H1 (cell line): ENCODE data around the gene NAV2. TPM values are rescaled to one million over a fixed set of nuclear protein-coding genes. Genes with fewer than 3 reads are reported as not detected.

Source experiments
- CTCF ChIA-PET: fragments of 300-600 bp; sonication (Branson Sonifier 250); formaldehyde crosslinking; loops from one replicate; lab custom pipeline; 2021; ENCODE audit not compliant: partially characterized antibody; lab: Charles Lee
- POLR2A ChIA-PET: fragments of 300-600 bp; sonication (Branson Sonifier 250); formaldehyde crosslinking; loops from one replicate; lab custom pipeline; 2021; ENCODE audit warnings: inconsistent platforms; ENCODE audit not compliant: partially characterized antibody; lab: Charles Lee
- DNase-seq, 2 experiments: peaks; one replicate each; pipeline versions ENCODE4 v3.0.0 to v3.0.0-alpha.2; 2010 to 2022; ENCODE audit warnings: low spot score in 2 of 2, low read depth in 1 of 2, mixed read lengths in 1 of 2
- FAIRE-seq: peaks from 2 replicates; lab custom pipeline; 2011; peaks lifted over from hg19 to GRCh38; lab: Jason Lieb, UNC
- H2AFZ ChIP-seq: 2 replicates; pipeline ENCODE4 v1.8.1; 2012; ENCODE audit warnings: low read length, inconsistent platforms
- H2AK5ac ChIP-seq: 2 replicates; pipeline ENCODE4 v1.6.1; 2013; ENCODE audit warnings: low read depth, low read length
- H2BK120ac ChIP-seq: replicated peaks from 2 replicates; pipeline ENCODE3; 2013; ENCODE audit warnings: low read depth, low read length, inconsistent platforms
- H2BK12ac ChIP-seq: 2 replicates; pipeline ENCODE4 v1.6.1; 2013; ENCODE audit warnings: low read depth, low read length
- H2BK15ac ChIP-seq: 2 replicates; pipeline ENCODE4 v1.6.1; 2013; ENCODE audit warnings: low read length
- H2BK20ac ChIP-seq: 2 replicates; pipeline ENCODE4 v1.6.1; 2013; ENCODE audit warnings: low read length
- H2BK5ac ChIP-seq: 2 replicates; pipeline ENCODE4 v1.6.1; 2013; ENCODE audit warnings: low read depth, low read length
- H3K14ac ChIP-seq: 2 replicates; pipeline ENCODE4 v1.6.1; 2013; ENCODE audit warnings: inconsistent platforms; ENCODE audit not compliant: insufficient read length
- H3K18ac ChIP-seq: 2 replicates; pipeline ENCODE4 v1.6.1; 2013; ENCODE audit warnings: low read length; ENCODE audit errors: extremely low read depth
- H3K23ac ChIP-seq: 2 replicates; pipeline ENCODE4 v1.6.1; 2013; ENCODE audit warnings: inconsistent platforms; ENCODE audit not compliant: insufficient read length
- H3K23me2 ChIP-seq: 2 replicates; pipeline ENCODE4 v1.6.1; 2013; ENCODE audit warnings: low read depth, low read length
- H3K27ac ChIP-seq: 2 replicates; pipeline ENCODE4 v1.6.1; 2011; ENCODE audit warnings: low read depth, low read length, inconsistent platforms
- H3K27me3 ChIP-seq, 4 experiments: replicated peaks in 1 of 4; 1 replicate in 1 of 4; 2 replicates in 3 of 4; pipeline versions ENCODE4 v1.6.1 to v1.8.1; 2011 to 2013; ENCODE audit warnings: low read length in 3 of 4, mild to moderate bottlenecking in 3 of 4, inconsistent platforms in 2 of 4, mixed read lengths in 2 of 4, moderate library complexity in 1 of 4; ENCODE audit not compliant: control insufficient read depth in 3 of 4, insufficient read depth in 3 of 4; ENCODE audit errors: extremely low read depth in 1 of 4
- H3K36me3 ChIP-seq, 4 experiments: 2 replicates each; pipeline versions ENCODE4 v1.6.1 to v1.8.1; 2011 to 2013; ENCODE audit warnings: mild to moderate bottlenecking in 4 of 4, low read length in 3 of 4, moderate library complexity in 2 of 4, control low read depth in 1 of 4, inconsistent platforms in 1 of 4; ENCODE audit not compliant: insufficient read depth in 4 of 4, control insufficient read depth in 2 of 4
- H3K4ac ChIP-seq: replicated peaks from 2 replicates; pipeline ENCODE3; 2013; ENCODE audit warnings: low read length, low read depth, mixed read lengths, inconsistent platforms; ENCODE audit not compliant: insufficient read length
- H3K4me1 ChIP-seq, 4 experiments: replicated peaks in 1 of 4; 1 replicate in 1 of 4; 2 replicates in 3 of 4; pipeline versions ENCODE4 v1.6.1 to v1.8.1; 2011 to 2013; ENCODE audit warnings: low read length in 3 of 4, inconsistent platforms in 2 of 4, mixed read lengths in 1 of 4; ENCODE audit not compliant: insufficient read depth in 4 of 4, control insufficient read depth in 3 of 4
- H3K4me2 ChIP-seq, 2 experiments: 2 replicates each; pipeline versions ENCODE4 v1.6.1 to v1.8.1; 2011 to 2013; ENCODE audit warnings: low read depth in 2 of 2, low read length in 2 of 2, control low read depth in 1 of 2, inconsistent platforms in 1 of 2, mild to moderate bottlenecking in 1 of 2; ENCODE audit not compliant: insufficient read depth in 1 of 2
- H3K4me3 ChIP-seq, 4 experiments: fragments of 200-600, 300-600 bp in 1 of 4; sonication (generic), shearing (Covaris generic), sonication (Bioruptor Twin) in 1 of 4; 2 replicates each; pipeline versions ENCODE4 v1.5.1 to v1.8.1; 2011 to 2016; ENCODE audit warnings: low read length in 4 of 4, low read depth in 3 of 4, control low read depth in 2 of 4, inconsistent platforms in 2 of 4, mild to moderate bottlenecking in 2 of 4, mixed read lengths in 1 of 4, moderate library complexity in 1 of 4; ENCODE audit not compliant: insufficient read depth in 2 of 4; ENCODE audit errors: extremely low read depth in 1 of 4
- H3K56ac ChIP-seq: replicated peaks from 2 replicates; pipeline ENCODE3; 2013; ENCODE audit warnings: low read depth, mild to moderate bottlenecking, mixed read lengths, low read length, inconsistent platforms; ENCODE audit not compliant: insufficient read length
- H3K79me1 ChIP-seq: 2 replicates; pipeline ENCODE4 v1.6.1; 2013; ENCODE audit warnings: low read depth, low read length, control low read depth
- H3K79me2 ChIP-seq, 2 experiments: 2 replicates each; pipeline versions ENCODE4 v1.6.1 to v1.8.1; 2012 to 2013; ENCODE audit warnings: low read length in 2 of 2, mild to moderate bottlenecking in 2 of 2, inconsistent platforms in 1 of 2; ENCODE audit not compliant: insufficient read depth in 2 of 2, control insufficient read depth in 1 of 2
- H3K9ac ChIP-seq, 4 experiments: replicated peaks in 1 of 4; 1 replicate in 1 of 4; 2 replicates in 3 of 4; pipeline versions ENCODE4 v1.6.1 to v1.8.1; 2011 to 2013; ENCODE audit warnings: low read depth in 3 of 4, low read length in 3 of 4, control low read depth in 2 of 4, mild to moderate bottlenecking in 2 of 4, moderate library complexity in 2 of 4, inconsistent platforms in 1 of 4; ENCODE audit errors: extremely low read depth in 1 of 4
- H3K9me3 ChIP-seq, 2 experiments: 2 replicates each; pipeline versions ENCODE4 v1.6.1 to v1.8.1; 2012 to 2013; ENCODE audit warnings: mild to moderate bottlenecking in 2 of 2, moderate library complexity in 2 of 2, control low read depth in 1 of 2, inconsistent platforms in 1 of 2, low read depth in 1 of 2, low read length in 1 of 2, mixed read lengths in 1 of 2; ENCODE audit not compliant: insufficient read depth in 2 of 2
- H4K20me1 ChIP-seq, 2 experiments: replicated peaks in 1 of 2; 2 replicates each; pipeline versions ENCODE3 to v1.8.1; 2011 to 2013; ENCODE audit warnings: inconsistent platforms in 2 of 2, low read length in 2 of 2, mild to moderate bottlenecking in 1 of 2; ENCODE audit not compliant: insufficient read depth in 2 of 2, control insufficient read depth in 1 of 2
- H4K5ac ChIP-seq: 2 replicates; pipeline ENCODE4 v1.6.1; 2013; ENCODE audit warnings: low read length, low read depth, mixed read lengths, inconsistent platforms; ENCODE audit not compliant: insufficient read length
- H4K8ac ChIP-seq: 2 replicates; pipeline ENCODE4 v1.8.0; 2013; ENCODE audit warnings: mild to moderate bottlenecking, moderate library complexity, low read length, inconsistent platforms; ENCODE audit not compliant: insufficient read depth; ENCODE audit errors: extremely low read depth
- H4K91ac ChIP-seq: replicated peaks from 2 replicates; pipeline ENCODE3; 2013; ENCODE audit warnings: low read length, mixed read lengths, inconsistent platforms; ENCODE audit not compliant: insufficient read length
- ASH2L ChIP-seq: fragments of 200-600, 300-600 bp; sonication (generic); IDR thresholded peaks from one replicate; pipeline ENCODE4 v1.7.1; 2017; ENCODE audit warnings: low read length
- BCL11A ChIP-seq, 2 experiments: IDR thresholded peaks; one replicate each; pipeline ENCODE4 v1.6.1; 2011; ENCODE audit warnings: low read depth in 2 of 2, low read length in 2 of 2, mild to moderate bottlenecking in 2 of 2
- FOSL1 ChIP-seq: IDR thresholded peaks from 2 replicates; pipeline ENCODE4 v1.6.1; 2011; ENCODE audit warnings: mild to moderate bottlenecking, low read depth, low read length, moderate library complexity; ENCODE audit not compliant: insufficient read depth
- HDAC6 ChIP-seq: IDR thresholded peaks from one replicate; pipeline ENCODE4 v1.7.1; 2012; ENCODE audit warnings: low read depth, mild to moderate bottlenecking, inconsistent platforms, low read length, moderate library complexity
- JUN ChIP-seq: IDR thresholded peaks from 2 replicates; pipeline ENCODE4 v1.6.1; 2011; ENCODE audit warnings: low read depth, mild to moderate bottlenecking, improper control_type of control experiment, low read length
- KDM1A ChIP-seq: fragments of 200-600, 300-600 bp; sonication (generic); IDR thresholded peaks from 2 replicates; pipeline ENCODE4 v1.7.1; 2016; ENCODE audit warnings: mild to moderate bottlenecking, low read length, borderline replicate concordance
- POLR2A ChIP-seq, 2 experiments: IDR thresholded peaks; 1 replicate in 1 of 2; 2 replicates in 1 of 2; pipeline ENCODE4 v1.6.1; 2011; ENCODE audit warnings: low read depth in 2 of 2, low read length in 2 of 2, mild to moderate bottlenecking in 2 of 2; ENCODE audit errors: control extremely low read depth in 1 of 2
- RNF2 ChIP-seq: fragments of 200-900, 300-1000 bp; sonication (generic); IDR thresholded peaks from 2 replicates; pipeline ENCODE4 v1.7.1; 2016; ENCODE audit warnings: borderline replicate concordance, low read depth, mild to moderate bottlenecking, antibody characterized with exemption, low read length; ENCODE audit not compliant: poor library complexity, severe bottlenecking; ENCODE audit errors: missing control alignments
- WGBS, 2 experiments: shearing (Covaris generic) in 1 of 2; methylation state at CpG; one replicate each; pipeline versions ENCODE4 v1.1.6 to v1.1.7; 2013 to 2015; ENCODE audit warnings: low lambda C conversion rate in 2 of 2, mixed read lengths in 2 of 2, inconsistent platforms in 1 of 2, low coverage in 1 of 2, missing lambda C conversion rate in 1 of 2; ENCODE audit not compliant: insufficient replicate concordance in 2 of 2, insufficient coverage in 1 of 2, insufficient read length in 1 of 2; ENCODE audit errors: extremely low coverage in 1 of 2, missing lambda C conversion rate in 1 of 2; 5-methylcytosine and 5-hydroxymethylcytosine counted together
- polyA plus RNA-seq, 7 experiments: library from polyadenylated mRNA; depleted of rRNA in 3 of 7; stranded (reverse) in 5 of 7; unstranded in 2 of 7; fragments of >200 nt in 5 of 7; fragments of 200-250 nt in 2 of 7; gene quantifications; 1 replicate in 5 of 7; 2 replicates in 1 of 7; 4 replicates in 1 of 7; pipeline versions ENCODE4 v1.2.1 to v1.2.3, GENCODE V29; 2011 to 2013; ENCODE audit warnings: missing spikeins in 2 of 7, mixed read lengths in 2 of 7
- total RNA-seq: library from RNA; stranded (reverse); fragmentation: NEBNext Ultra II Directional; extraction: Animal tissue kit (Norgen Biotek cat#: 25700); gene quantifications from 2 replicates; pipeline ENCODE4 v1.2.1, GENCODE V29; 2021

Gene NAV2
- total and polyA plus RNA-seq, 2 of the 8 experiments (the other 6 are each of a cell fraction or from before 2014, with no cell fraction given), result 35.6 to 73.6 TPM

DNA sequence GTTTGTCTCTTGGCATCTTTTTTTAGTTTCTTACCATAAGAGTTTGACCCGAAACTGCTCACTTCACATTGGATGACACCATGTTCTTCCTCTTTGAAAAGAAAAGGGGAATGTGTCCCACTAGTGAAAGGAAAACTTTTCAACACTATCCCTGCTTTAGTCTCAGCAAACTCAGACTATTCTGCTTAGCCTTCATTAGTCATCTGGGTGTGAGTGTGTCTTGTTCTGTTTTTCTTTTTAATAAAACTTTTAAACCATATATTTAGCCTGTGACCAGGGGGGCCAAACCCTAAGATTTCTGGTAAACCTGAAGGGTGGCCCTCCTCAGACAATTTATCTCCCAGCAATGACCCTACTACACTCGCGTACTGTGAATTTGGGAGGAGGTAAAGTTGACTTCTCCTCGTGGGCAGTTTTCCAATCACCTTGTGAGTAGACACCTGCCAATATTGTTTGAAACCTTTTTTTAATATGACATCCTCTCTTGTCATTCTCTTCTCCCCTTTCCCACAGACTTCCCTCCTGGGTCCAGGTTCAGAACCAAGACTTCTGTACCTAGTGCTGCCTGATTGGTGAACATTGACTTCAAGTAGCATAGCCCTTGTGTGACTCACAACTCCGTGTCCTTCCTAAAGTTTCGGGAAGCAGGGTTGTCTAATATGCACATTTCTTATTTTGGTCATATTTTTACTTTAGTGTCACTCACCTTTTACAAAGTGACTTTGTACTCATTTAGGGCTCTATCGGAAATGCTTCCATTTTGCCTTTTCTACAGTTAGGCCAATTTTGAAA lies 407.7 kb downstream of the NAV2 start:
- H2BK120ac ChIP-seq, result no peak overlapping the region
- H3K79me2 ChIP-seq, result no peaks in the 10 kb centered on the region
- no peak overlapping the region for H2BK12ac ChIP-seq
- H3K4me3 ChIP-seq, result no peak overlapping the region
- no peak overlapping the region for H3K18ac ChIP-seq
- H2BK5ac ChIP-seq, result no peak overlapping the region
- no peak overlapping the region for H4K91ac ChIP-seq
- H2AFZ ChIP-seq, result no peak overlapping the region
- H3K27me3 ChIP-seq, result no peaks in the 10 kb centered on the region
- no peak overlapping the region for H2BK15ac ChIP-seq
- TF ChIP-seq POLR2A (IDR thresholded peaks at IDR 0.05; ENCODE audit: control extremely low read depth in 1 of 2, low read depth in 2 of 2, low read length in 2 of 2) (no peak), FOSL1 (no peak), JUN (no peak), ASH2L (no peak), HDAC6 (no peak), RNF2 (no peak), KDM1A (no peak), BCL11A (IDR thresholded peaks at IDR 0.05; ENCODE audit: low read depth in 2 of 2, low read length in 2 of 2) (no peak)
- peaks cover 4 to 38% (median 28%) of the 10 kb centered on the region in 4 experiments; a peak in 7 of 8 replicates for H3K36me3 ChIP-seq
- H3K9ac ChIP-seq, result no peak overlapping the region
- no peak overlapping the region for H2BK20ac ChIP-seq
- DNase-seq, result no peak
- H3K23me2 ChIP-seq, result no peaks in the 10 kb centered on the region
- H4K20me1 ChIP-seq, result peaks cover 2% of the 10 kb centered on the region in 2 experiments
- 0 out of 2 replicates have a peak, but pooled peaks cover 2% of the 10 kb centered on the region for H3K79me1 ChIP-seq
- WGBS, 2 experiments, result 91% methylated on average over 7 of the region's 7 CpGs; no CpG with 5 or more reads in 1 of the 2 experiments
- no peak for FAIRE-seq
- ChIA-PET POLR2A (no interaction called here), CTCF (no interaction called here)
- H3K56ac ChIP-seq, result no peak overlapping the region
- H3K14ac ChIP-seq, result no peak overlapping the region
- no peak overlapping the region for H3K4me2 ChIP-seq
- H4K5ac ChIP-seq, result no peak overlapping the region
- H3K4me1 ChIP-seq, result no peaks in the 10 kb centered on the region
- no peak overlapping the region for H3K4ac ChIP-seq
- H3K23ac ChIP-seq, result no peak overlapping the region
- no peak overlapping the region for H2AK5ac ChIP-seq
- no peak overlapping the region for H3K27ac ChIP-seq
- H4K8ac ChIP-seq, result no peak overlapping the region
- no peaks in the 10 kb centered on the region for H3K9me3 ChIP-seq
